HUDEP-2 (cell line): ENCODE results near the gene CD8B.
"Not testable (repeated sequence)": the region's sequence is repeated elsewhere in the genome, so short reads cannot be mapped to it uniquely, and the experiment has no call there.

Experiments used
- DNase-seq, 76 experiments: peaks; one replicate each; lab custom pipeline; 2025; ENCODE audit not compliant: unreplicated experiment in 76 of 76; lab: John Stamatoyannopoulos, UW

The CD8B gene

DNA sequence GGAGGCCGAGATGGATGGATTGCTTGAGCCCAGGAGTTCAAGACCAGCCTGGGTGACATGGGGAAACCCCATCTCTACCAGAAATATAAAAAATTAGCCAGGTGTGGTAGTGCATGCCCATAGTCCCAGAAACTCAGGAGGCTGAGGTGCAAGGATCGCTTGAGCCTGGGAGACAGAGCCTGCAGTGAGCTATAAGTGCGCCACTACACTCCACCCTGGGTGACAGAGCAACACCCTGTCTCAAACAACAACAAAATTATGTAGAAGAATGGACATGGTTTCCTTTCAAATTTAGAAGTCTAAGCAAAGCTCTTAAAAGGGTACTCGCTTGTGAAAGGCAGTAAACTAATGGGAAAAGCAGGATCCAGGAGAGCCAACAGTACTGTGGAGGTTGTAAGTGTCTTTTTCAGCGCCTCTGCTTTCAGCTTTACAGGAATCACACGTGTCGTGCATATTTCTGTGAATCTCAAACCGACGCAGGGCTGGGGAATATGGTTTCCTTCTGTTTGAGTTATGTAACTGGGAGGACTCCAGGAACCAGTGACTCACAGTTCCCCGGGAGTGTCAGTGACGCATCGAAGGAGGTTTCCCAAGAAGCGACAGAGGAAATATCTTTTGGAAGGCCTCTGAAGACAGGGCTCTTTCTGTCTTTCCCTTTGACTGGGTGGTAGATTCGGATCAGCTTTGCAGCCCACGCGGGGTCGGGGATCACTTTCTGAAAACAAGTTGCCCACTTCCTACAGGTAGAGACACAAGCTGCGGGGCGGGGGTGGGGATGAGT, 24.6 kb downstream of the CD8B start:
- DNase-seq: peak in 12 of 76 experiments; percentile 1 to 28 (median 7)

DNA sequence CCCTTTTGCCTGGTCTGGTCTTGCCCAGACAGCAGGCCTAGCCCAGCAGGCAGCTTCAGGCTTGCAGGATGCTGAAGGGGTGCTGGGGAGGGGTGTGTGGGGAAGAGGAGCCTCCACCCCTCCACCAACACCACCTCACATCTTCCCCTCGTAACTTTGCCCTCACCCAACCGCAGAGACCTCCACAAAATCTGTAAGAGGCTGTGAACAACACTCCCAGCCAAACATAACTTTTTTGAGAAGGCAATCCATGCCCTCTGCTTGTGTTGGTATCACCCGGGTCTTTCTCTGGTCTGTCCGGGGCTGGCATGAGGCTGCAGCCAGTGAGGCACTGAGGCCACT, 26.2 kb downstream of the CD8B start:
- DNase-seq: not testable (repeated sequence)

DNA sequence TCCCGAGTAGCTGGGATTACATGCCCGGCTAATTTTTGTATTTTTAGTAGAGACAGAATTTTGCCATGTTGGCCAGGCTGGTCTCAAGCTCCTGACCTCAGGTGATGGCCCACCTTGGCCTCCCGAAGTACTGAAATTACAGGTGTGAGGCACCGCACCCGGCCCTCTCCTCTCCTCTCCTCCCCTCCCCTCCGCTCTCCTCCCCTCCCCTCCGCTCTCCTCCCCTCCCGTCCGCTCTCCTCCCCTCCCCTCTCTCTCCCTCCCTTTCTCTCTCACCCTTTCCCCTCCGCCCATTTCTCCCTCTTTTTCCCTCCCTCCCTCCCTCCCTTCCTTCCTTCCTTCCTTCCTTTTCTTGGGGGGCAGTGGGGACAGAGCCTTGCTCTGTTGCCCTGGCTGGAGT, 28.4 kb downstream of the CD8B start:
- DNase-seq: no peak

DNA sequence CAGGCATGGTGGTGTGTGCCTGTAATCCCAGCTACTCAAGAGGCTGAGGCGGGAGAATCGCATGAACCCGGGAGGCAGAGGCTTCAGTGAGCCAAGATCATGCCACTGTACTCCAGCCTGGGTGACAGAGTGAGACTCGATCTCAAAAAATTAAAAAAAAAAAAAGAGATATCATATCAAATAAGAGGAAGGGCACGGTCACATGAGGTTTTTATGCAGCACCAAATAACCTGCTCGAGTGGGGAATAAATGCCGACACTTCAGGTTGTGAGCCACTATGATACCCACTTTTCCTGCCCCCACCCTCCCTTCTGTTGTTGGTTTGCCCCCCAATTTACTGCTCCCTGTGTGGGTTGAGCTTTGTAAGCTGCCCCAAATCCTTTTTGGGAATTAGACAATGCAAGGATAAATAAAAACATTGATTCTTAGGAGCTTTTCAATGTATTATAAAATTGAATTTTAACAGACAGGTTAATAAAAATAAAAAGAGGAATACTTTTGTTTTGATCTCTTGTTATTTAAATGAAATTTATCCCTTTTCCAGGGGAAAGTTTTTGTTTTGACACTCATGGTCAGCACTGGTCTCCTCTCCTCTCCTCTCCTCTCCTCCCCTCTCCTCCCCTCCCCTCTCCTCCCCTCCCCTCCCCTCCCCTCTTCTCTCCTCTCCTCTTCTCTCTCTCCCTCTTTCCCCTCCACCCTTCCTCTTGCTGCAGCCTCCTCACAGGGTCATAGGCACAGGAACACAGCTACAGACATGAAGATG, 29.2 kb downstream of the CD8B start:
- DNase-seq: no peak

DNA sequence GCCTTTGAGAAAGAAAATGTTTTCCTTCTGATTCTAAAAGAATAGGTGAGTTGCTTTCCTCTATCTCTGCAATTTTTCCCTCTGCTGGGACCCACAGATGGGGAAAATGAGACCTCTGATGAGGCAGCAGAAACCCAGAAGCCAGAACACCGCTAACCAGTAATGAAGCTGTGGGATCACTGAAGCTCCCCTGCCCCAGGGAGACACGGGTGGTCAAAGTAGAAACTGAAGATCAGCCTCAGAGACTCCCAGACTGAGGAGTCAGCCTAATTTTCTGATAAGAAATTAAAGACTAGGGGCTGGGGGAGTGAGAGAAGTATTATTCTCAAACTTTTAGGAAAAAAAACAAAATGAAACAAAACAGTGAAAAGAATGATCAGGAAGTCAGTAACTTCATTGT, 30.1 kb downstream of the CD8B start:
- DNase-seq: no peak

DNA sequence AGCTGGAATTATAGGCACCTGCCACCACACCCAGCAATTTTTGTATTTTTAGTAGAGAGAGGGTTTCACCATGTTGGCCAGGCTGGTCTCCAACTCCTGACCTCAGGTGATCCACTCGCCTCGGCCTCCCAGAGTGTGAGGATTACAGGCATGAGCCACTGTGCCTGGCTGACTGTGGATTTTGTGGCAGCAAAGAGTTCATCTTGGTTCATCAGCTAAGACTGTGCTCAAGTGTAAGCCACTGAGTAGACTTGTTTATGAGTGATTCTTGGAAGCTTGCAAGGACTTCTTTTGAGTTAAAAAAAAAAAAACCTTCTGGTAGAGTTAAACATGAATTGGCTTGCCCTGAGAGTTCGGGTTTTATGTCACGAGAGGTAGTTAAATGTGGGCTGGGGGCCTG, 34.7 kb downstream of the CD8B start:
- no peak for DNase-seq

DNA sequence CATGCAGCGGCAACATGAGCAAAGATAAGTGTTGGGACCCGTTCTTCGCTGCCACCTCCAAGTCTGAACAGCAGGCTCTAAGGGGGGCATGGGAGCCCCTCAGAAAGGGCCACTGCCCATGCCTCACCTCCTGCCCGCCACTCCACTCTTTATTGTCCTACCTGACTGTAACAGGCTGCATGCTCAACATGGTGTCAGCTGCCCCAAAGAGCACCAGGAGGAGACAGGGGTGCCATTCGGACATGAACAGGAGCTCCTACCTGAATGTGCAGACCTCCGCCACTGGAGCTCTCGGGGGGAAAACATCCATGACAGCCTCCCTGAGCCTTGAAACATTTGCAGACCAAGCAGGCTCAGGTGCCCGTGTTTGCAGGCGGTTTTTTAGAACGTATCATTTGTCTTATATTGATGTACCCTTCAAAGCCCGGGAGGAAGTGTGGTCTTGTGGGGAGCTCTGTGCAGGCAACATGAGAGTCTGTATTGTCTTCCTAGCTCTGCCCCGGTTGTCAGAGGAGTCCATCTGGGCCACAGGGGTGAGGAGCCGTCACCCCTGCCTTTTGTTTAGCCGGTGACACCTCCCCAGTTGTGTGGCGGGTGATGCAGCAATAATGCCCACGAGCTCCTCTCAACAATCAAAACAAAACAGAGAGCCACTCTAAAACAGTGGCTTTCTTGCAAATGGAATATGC, 35.8 kb downstream of the CD8B start:
- DNase-seq: no peak

DNA sequence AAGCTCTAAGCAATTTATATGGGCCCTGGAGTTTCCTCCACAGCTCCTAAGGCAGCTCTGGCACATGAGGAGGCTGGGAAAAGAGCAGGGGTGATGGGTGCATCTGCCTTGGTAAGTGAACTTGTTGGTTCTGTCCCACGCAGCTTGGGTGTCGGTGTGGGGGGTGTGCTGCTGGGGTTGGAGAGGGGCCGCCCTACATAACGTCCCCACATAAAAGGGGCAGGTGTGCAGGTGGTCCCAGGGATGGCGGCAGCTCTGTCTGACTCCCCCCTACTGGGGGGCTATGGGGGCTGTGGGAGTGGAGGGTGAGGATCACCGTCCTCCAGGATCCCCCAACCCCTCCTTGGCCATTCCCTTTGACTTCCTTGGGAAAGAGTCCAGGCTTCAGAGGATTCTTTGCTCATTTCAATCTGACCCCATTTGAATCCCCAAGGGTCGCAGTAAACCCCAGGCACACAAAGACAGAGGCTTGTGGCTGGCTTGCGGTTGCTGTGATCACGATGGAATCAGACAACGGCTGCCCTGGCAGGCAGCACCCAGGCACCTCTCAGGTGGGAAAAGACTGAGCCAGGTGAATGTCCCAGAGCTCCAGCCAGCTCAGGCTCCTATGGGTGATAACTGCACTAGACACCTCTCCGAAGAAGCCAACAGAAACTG, 36.5 kb downstream of the CD8B start:
- DNase-seq: no peak

DNA sequence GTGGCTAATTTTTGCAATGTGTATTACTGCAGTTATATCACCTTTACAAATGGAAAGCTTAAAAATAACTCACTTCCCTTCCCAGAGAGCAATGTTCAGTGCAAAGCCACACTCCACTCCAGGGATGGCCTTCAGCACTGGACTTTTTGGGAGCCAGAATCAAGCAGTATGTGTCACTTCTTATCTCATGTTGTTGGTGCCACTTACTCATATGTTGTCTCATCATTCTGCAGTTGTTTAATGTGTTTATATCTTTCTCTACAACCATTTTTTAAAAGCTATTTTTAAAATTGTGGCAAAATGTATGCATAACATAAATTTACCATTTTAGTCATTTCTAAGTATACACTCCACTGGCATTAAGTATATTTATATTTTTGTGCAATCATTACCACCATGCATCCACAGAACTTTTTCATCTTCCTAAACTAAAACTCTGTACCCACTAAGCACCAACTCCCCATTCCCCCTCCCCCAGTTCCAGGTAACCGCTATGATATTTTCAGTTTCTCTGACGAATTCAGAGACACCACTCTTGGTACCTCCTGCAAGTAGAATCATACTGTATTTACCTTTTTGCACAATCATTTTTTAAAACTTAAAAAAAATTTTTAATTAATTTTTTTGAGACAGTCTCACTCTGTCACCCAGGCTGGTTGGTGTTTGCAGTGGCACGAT, 38.9 kb downstream of the CD8B start:
- no peak for DNase-seq

DNA sequence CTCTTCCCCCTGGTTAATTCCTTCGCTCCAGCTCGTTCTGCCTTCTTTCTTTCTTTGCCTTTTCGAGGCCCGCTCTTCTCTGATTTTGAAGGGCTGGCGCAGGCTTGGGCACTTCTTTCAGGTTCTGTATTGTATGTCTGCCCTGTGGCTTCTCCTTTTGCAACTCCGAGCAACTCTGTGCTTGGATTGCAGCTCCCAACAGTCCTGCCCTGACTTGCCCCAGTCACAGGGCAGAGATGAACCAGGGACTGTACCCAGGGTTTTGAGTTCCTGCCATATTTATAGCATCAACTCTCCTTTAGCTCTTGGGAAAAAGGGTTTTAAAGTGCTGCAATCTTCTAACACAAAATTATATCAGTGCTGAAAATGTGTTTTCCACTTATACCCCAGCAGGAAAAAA, 39.8 kb downstream of the CD8B start:
- DNase-seq: no peak

DNA sequence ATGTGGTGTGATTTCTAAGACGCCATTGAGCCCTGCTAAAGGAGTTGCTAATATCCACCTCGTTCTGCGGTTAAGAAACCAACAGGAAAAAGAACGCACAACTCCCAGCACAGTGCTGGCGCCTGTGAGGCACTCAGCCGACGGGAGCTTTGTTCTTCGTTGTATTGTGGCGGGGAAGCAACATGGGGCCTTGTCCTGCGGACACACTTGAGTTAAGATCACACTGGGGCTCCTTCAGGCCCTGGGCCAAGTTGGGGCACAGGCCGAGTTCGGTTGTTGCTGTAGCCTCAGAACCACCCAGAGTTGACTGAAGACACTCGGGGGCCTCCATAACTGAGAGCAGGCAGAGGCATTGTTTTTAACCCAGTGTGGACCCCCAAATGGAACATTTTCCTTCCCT, 40.4 kb downstream of the CD8B start:
- no peak for DNase-seq

DNA sequence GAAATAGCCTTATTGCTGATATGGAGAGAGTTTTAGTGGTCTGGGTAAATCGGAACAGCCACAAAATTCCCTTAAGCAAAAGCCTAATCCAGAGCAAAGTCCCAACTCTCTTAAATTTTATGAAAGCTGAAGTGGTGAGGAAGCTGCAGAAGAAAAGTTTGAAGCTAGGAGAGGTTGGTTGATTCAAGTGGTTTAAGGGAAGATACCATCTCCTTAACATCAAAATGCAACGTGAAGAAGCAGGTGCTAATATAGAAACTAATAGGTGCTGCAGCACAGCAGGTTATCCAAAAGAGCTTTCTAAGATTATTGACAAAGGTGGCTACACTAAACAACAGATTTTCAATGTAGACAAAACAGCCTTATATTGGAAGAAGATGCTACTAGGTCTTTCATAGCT, 42.7 kb downstream of the CD8B start:
- no peak for DNase-seq

DNA sequence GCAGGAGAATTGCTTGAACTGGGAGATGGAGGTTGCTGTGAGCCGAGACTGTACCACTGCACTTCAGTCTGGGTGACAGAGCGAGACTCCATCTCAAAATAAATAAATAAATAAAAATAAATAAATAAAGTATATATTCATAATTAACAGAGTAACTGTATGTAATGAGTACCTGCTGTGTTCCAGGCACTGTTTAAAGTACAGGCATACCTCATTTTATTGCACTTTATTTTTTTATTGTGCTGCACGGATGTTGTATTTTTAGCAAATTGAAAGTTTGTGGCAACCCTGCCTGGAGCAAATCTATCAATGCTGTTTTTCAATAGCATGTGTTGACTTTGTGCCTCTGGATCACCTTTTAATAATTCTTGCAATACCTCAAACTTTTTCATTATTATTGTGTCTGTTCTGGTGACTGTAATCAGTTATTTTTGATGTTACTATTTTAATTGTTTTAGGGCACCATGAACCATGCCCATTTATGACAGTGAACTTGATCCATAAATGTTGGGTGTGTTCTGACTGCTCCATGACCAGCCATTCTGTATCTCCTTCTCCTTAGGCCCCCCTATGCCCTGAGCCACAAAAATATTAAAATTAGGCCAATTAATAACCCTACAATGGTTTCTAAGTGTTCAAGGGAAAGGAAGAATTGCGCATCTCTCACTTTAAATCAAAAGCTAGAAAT, 43.4 kb downstream of the CD8B start:
- no peak for DNase-seq

DNA sequence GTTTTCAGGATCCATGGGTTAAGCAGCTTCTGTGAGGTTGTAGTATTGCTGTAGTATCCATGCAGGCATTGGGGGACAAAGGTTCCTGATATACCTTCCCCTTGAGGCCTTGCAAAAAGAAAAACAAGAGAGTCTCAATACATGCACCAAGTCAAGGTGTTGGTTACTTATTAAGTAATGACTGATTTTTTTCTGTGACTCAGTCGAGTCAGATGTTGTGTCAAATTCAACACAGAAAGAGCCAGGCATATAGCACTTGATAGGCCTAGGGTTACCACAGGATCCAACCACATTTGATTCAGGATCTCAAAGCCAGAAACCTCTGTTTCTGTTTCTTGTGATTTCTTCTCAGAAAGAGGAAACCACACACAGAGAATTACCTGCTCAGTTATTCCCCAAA, 46.1 kb downstream of the CD8B start:
- no peak for DNase-seq

DNA sequence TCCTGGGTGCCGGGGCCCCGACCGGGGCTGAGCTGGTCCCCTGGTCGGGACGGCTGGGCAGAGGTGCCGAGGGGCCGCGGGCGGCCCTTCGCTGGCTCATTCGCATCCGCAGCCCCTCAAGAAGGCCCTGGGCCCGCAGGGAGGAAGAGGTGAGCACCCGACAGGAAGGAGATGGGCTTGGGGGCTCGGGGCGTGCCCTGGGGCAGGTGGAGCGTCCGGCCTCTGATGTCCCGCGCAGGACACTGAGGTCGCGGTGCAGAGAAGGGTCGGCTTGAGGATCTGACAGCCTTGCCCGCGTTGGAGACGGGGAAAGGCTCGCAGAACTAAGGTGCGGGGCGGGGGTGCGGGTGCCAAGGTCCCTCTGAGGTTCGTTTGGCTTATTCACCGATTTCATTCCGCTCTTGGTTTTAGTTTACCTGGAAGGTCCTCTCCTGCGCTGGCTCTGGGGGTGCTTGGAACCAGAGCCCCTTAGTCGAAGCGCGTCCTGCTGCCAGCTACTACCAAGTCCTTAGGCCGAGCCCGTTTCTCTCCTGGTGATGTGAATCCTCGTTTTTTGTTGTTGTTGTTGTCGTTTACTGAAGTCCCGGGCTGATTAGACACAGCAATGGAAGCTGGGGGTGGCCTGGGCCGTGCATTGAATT, 52.1 kb downstream of the CD8B start:
- DNase-seq: no peak

DNA sequence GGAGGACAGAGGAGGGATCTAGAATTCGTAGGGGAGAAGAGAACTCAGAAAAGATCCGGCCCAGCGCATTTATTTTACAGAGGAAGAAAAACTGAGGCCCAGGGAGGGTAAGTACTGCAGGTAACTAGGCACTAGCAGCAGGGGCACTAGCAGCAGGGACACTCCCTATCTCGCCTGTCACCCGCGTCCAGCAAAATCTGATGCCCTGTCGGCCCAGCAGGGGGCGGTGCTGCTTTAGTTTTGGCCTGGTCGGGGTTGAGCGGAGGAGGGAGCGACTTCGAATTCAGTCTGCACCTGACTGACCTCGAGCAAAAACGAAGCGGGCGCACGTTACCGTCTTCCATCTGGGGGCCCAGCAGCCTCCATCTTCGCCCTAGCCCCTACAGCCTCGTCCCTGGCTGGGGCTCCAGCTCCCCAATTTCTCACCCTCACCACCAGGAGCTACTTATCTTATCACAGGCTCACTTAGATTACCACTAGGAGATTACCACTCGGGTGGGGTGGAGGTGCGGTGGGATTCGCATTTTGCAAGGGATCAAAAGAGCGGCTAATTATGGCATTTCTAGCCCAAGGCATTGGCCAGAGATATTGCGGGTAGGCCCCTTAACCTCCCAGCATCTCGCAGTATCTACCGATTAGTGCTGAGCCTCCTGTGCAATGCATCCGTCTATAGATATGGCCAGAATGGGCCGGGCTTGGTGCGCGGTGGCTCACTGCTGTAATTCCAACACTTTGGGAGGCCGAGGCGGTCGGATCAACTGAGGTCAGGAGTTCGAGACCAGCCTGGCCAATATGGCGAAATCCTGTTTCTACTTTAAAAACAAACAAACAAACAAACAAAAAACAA, 53.1 kb downstream of the CD8B start:
- peak in 74 of 76 experiments; percentile 10 to 93 (median 78) for DNase-seq

DNA sequence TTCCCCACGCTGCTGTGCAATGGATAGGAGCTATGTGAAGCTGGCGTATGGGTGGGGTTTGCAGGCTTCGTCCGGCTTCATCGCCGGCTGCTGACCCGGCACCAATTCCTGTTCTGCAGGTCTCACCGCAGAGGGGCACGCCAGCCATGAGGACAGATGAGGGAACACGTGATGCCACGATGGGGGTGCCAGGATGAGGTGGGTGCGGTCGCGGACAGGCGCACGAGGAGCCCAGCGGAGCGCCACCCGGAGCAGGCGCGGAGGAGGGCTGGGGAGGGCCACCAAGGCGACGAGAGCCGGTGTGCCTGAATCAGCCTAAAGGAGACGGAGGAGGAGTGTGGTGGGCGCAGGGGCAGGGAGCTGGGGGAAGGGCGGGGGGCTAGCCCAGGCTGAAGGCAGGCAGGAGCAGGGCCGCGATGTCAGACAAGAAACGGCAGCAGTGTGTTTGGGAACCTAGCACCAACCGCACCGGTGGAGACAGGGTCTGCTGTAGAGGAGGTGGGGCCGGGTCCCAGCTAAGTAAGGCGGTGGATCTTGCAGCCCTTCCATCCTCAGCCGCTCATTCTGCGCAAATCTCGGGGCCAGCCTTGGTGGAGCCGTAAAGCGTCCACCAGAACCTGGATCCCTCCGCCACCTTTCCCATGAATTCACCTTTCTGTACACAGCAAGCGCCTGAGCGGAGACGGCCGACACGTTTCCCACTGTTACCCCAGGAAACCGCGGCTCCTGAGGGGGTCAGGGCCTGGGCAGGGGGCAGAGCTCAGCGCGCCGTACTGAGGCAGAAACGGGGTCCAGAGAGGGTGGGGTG, 54.0 kb downstream of the CD8B start:
- peak in 33 of 76 experiments; percentile 2 to 38 (median 14) for DNase-seq

DNA sequence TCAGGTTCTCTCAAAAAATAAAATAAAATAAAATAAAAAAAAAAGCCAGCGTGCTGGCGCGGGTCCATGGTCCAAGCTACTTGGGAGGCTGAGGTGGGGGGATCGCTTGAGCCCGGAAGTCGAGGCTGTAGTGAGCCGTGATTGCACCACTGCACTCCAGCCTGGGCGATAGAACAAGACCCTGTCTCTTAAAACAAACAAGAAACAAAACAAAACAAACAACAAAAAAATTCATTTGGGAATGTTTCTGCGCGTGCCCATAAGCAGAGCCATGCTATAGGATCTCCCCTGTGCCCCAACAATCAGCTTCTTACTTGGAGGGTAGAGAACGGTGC, 54.6 kb downstream of the CD8B start:
- no peak for DNase-seq
